Astrocyte of the spinal cord (primary cell): ENCODE measurements around the gene HNRNPL.
"Not testable (repeated sequence)": the region's sequence is repeated elsewhere in the genome, so short reads cannot be mapped to it uniquely, and the experiment has no call there.

ENCODE experiments used
- DNase-seq: peaks from one replicate; pipeline ENCODE4 v3.0.0; 2011; ENCODE audit warnings: low read depth, low spot score
- H3K4me3 ChIP-seq: 2 replicates; pipeline ENCODE4 v1.5.1; 2011; ENCODE audit warnings: low read depth, mild to moderate bottlenecking, low read length, moderate library complexity
- CTCF ChIP-seq: IDR thresholded peaks from 2 replicates; pipeline ENCODE4 v1.5.1; 2012; ENCODE audit warnings: low read depth, mild to moderate bottlenecking, low read length, inconsistent platforms
- in situ Hi-C: cut with HindIII; loops from 2 replicates; pipeline ENCODE4 v1.10.0; 2017; ENCODE audit warnings: low sequenced_read_pairs

HNRNPL gene

GRCh38 chr19:38879400-38879751 is 29.6 kb upstream of the HNRNPL start:
- DNase-seq = no peak
- no peak overlapping the region for H3K4me3 ChIP-seq
- in situ Hi-C loops = no loop called here
- no peak for TF ChIP-seq CTCF

GRCh38 chr19:38878575-38879399 is 29.0 kb upstream of the HNRNPL start:
- no peak for TF ChIP-seq CTCF
- H3K4me3 ChIP-seq = no peak overlapping the region
- in situ Hi-C loops = no loop called here
- no peak for DNase-seq

DNA sequence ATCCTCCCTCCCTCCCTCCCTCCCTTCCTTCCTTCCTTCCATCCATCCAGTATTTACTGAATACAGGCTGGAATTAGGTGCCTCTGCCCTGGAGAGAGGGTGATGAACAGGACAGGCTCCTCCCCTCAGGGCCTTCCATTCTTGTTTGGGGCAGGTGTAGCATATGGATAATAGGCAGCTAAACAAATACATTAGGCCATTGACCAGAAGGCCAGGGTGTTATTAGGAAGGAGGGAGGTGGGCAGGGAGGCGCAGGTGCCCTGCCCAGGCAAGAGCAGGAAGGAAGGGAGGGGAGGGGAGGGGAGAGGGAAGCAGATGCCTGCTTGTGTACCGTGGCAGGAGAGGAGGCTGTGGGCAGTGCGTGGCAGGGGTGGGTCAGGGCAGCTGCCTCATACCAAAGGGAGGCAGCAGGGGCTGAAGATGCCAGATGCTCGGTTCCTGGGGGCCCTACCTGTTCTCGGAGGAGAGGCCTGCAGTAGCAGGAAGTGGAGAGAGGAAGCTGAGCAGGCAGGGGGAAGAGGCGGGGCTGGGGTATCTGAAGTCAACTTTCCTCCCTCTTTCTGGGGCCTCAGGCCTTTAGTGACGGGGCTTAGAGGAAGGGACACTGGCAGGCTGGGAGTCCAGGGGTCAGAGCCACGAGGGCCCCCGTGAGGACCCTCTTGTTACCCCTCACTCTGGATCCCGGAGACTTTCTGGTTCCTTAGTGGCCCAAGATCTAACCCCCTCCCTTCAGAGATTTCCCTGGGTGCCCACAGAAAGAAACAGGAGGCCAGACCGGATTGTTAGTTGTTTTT is 28.2 kb upstream of the HNRNPL start, which contains the start of gene RINL:
RINL (minus strand) TSS at position 495 of the 794 bp plus-strand sequence. CDS start 1,533 bp downstream, outside the sequence.
- H3K4me3 ChIP-seq = no peak within 1 kb of the TSS
- no peak for TF ChIP-seq CTCF
- in situ Hi-C loops = no loop called here
- DNase-seq = no peak

- H3K4me3 ChIP-seq = no peak overlapping the region
- no peak for TF ChIP-seq CTCF
- in situ Hi-C loops = no loop called here
- DNase-seq = no peak
Observed at GRCh38 chr19:38875656-38876395, 26.0 kb upstream of the HNRNPL start.

- H3K4me3 ChIP-seq, in situ Hi-C loops: not testable (repeated sequence)
Observed at GRCh38 chr19:38873400-38873799, 23.6 kb upstream of the HNRNPL start.

GRCh38 chr19:38870612-38871011 is 20.8 kb upstream of the HNRNPL start:
- DNase-seq = no peak
- H3K4me3 ChIP-seq = no peak overlapping the region
- TF ChIP-seq CTCF = no peak
- in situ Hi-C loops = no loop called here

More at GRCh38 chr19:38873400-38873799, 23.6 kb upstream of the HNRNPL start:
- DNase-seq = not testable (repeated sequence)
